ENCODE data around the gene KDM4C.

KDM4C gene

DNA sequence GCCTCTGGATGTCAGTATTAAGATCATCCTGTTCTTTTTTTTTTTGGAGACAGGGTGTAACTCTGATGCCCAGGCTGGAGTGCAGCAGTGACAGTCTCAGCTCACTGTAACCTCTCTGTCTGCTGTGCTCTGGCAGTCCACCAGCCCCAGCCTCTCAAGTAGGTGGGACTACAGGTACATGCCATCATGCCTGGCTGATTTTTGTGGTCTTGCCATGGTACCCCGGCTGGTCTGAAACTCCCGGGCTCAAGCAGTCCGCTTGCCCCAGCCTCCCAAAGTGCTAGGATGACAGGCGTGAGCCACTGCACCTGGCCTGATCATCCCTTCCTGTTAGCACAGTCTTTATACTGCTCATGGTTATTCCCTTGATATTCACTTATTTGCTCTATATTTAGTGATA lies 3.5 kb downstream of the KDM4C start:
- POLR2A ChIA-PET (ENCODE audit: low non-redundant PET), result no interaction called here
- no peak overlapping the region for H3K27ac ChIP-seq
- CTCF ChIA-PET, result no interaction called here
- no peak for DNase-seq (ENCODE audit: low spot score)
- TF ChIP-seq, protein P1, sequence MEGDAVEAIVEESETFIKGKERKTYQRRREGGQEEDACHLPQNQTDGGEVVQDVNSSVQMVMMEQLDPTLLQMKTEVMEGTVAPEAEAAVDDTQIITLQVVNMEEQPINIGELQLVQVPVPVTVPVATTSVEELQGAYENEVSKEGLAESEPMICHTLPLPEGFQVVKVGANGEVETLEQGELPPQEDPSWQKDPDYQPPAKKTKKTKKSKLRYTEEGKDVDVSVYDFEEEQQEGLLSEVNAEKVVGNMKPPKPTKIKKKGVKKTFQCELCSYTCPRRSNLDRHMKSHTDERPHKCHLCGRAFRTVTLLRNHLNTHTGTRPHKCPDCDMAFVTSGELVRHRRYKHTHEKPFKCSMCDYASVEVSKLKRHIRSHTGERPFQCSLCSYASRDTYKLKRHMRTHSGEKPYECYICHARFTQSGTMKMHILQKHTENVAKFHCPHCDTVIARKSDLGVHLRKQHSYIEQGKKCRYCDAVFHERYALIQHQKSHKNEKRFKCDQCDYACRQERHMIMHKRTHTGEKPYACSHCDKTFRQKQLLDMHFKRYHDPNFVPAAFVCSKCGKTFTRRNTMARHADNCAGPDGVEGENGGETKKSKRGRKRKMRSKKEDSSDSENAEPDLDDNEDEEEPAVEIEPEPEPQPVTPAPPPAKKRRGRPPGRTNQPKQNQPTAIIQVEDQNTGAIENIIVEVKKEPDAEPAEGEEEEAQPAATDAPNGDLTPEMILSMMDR (conservative IDR thresholded peaks at IDR 0.05; ENCODE audit: low read depth), result no peak

DNA sequence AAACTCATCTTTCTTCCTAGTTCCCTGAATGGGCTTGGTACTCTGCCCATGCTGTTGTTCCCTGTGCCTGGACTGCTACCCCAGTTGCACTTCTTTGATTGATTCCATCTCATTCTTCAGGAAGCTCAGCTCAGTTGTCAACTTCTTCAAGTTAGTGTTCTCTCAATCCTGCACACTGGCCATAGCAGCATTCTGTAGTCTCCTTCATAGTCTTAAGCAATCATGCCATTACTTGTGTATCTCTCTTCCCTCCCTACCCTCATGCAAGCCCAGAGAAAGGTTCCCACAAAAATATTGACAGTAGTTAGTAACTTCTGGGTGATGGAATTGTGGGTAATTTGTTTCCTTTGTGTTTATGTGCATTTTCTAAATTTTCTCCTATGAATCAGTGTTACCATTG lies 5.5 kb downstream of the KDM4C start:
- POLR2A ChIA-PET (ENCODE audit: low non-redundant PET), result interaction anchor here (0.5 kb wide), 1 partner anchor 163 kb away, joined by 3 read pairs; no protein-coding TSS in a partner anchor

DNA sequence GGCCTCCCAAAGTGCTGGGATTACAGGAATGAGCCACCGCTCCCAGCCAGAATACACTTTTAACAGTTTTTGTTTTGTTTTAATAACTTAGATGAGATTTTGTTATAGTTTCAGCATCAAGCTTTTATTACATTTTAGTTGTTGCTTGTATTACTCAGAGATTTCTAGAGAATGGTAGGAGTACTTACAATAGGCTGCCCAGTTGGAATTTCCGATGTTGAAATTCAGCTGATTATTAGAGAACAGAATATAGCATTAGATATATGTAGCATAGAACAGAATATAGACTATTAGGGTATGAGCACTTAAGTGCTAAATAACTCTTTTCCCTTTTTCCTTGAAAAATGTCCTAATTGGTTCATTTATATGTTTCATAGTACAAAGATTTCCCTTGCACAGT lies 6.2 kb downstream of the KDM4C start:
- DNase-seq (ENCODE audit: low spot score), result no peak
- TF ChIP-seq, protein P1 (conservative IDR thresholded peaks at IDR 0.05; ENCODE audit: low read depth), result no peak
- ChIA-PET CTCF (no interaction called here), POLR2A (ENCODE audit: low non-redundant PET) (interaction anchor here (0.5 kb wide), 1 partner anchor 164 kb away, joined by 3 read pairs; no protein-coding TSS in a partner anchor)
- H3K27ac ChIP-seq, result no peak overlapping the region

More for the DNA sequence above, 5.5 kb downstream of the KDM4C start:
- no peak overlapping the region for H3K27ac ChIP-seq
- TF ChIP-seq, protein P1 (conservative IDR thresholded peaks at IDR 0.05; ENCODE audit: low read depth), result no peak
- CTCF ChIA-PET, result no interaction called here
- no peak for DNase-seq (ENCODE audit: low spot score)

DNA sequence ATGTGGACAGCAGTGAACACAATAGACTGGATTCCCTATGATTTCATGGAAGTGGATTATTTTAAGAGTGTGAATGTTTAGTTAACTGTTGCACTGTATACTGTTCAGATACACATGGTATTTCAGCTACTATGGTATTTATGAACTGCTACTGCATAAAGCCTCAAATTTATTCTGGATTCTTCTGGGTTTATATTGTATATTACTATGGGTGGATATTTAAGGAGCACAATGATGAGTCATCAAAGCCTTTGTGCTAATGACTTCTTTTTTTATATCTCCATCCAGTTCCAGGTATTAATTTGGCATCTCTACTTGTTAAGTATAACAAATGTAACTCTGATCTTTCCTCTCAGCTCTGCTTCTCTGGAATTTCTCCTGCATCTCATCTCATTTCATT lies 6.8 kb downstream of the KDM4C start:
- TF ChIP-seq, protein P1 (conservative IDR thresholded peaks at IDR 0.05; ENCODE audit: low read depth), result no peak
- POLR2A ChIA-PET (ENCODE audit: low non-redundant PET), result no interaction called here

DNA sequence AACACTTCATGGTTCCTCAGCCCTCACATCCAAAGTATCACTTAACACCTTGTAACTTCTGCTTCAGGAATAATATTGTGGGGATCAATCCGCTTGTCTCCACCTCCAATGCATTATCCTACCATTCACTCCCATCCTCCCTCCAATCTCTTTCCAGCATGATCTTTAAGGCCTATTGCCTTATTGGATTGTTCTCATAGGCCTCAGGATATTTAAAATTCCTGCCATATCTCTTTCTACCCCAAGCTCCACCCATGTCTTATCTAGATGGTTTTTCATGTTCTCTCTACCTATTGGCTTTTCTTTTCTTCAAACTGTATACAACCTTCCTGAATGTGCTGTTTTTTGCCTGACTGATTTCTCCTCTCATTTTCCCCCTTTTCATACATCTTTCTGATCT lies 7.2 kb downstream of the KDM4C start:
- CTCF ChIA-PET, result no interaction called here
- DNase-seq (ENCODE audit: low spot score), result no peak
- POLR2A ChIA-PET (ENCODE audit: low non-redundant PET), result no interaction called here
- H3K27ac ChIP-seq, result no peak overlapping the region
- TF ChIP-seq, protein P1 (conservative IDR thresholded peaks at IDR 0.05; ENCODE audit: low read depth), result no peak

More for the DNA sequence above, 6.8 kb downstream of the KDM4C start:
- H3K27ac ChIP-seq, result no peak overlapping the region
- no peak for DNase-seq (ENCODE audit: low spot score)
- CTCF ChIA-PET, result no interaction called here

DNA sequence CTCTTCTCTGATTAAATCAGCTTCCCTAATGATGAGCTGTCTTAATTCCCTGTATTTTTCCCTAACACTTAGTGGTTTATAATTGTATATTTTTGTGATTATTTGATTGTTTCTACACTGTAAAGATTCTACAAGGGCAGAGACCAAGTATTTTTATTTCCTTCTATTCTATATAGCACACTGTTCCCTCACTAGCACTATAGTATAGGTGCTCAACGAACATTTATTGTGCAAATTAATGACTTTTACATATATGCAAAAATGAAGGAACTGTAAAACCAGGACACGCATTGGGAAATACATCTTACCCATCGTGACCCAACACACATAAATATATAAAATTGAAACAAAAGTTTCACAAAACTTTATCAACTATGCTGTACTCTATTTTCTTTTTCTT lies 7.6 kb downstream of the KDM4C start:
- POLR2A ChIA-PET (ENCODE audit: low non-redundant PET), result no interaction called here

More for the DNA sequence above, 7.6 kb downstream of the KDM4C start:
- no peak for DNase-seq (ENCODE audit: low spot score)
- no peak overlapping the region for H3K27ac ChIP-seq
- CTCF ChIA-PET, result no interaction called here
- TF ChIP-seq, protein P1 (conservative IDR thresholded peaks at IDR 0.05; ENCODE audit: low read depth), result no peak
